Cardiac fibroblast (primary cell): ENCODE data around the gene SLC27A1.
A peak's percentile ranks its signal among the peaks of the same experiment; 100 is the strongest.

ENCODE experiments used
- DNase-seq, 2 donors: peaks; one replicate each; pipeline versions ENCODE4 v3.0.0 to v3.0.0-alpha.2; 2010; ENCODE audit warnings: low read depth in 2 of 2
- H3K4me3 ChIP-seq, 2 donors: replicated peaks in 1 of 2; 1 replicate in 1 of 2; 2 replicates in 1 of 2; pipeline ENCODE4 v1.5.1; 2011; ENCODE audit warnings: low read depth in 2 of 2, low read length in 2 of 2, mild to moderate bottlenecking in 2 of 2, moderate library complexity in 1 of 2
- TF ChIP-seq, protein P1 (sequence below): IDR thresholded peaks from one replicate; pipeline ENCODE4 v1.5.1; 2011; ENCODE audit warnings: low read depth, mild to moderate bottlenecking, low read length, inconsistent platforms

SLC27A1 gene

GRCh38 chr19:17448131-17448967 lies 22.0 kb upstream of the SLC27A1 start, which contains the start of gene TMEM221:
Gene TMEM221, minus strand, starts transcription at chr19:17448668. Its CDS starts 206 bp downstream, at chr19:17448462.
- H3K4me3 ChIP-seq = peak within 1 kb of the TSS; percentile 39 to 43
- DNase-seq = peak; percentile 30
- TF ChIP-seq, protein P1, sequence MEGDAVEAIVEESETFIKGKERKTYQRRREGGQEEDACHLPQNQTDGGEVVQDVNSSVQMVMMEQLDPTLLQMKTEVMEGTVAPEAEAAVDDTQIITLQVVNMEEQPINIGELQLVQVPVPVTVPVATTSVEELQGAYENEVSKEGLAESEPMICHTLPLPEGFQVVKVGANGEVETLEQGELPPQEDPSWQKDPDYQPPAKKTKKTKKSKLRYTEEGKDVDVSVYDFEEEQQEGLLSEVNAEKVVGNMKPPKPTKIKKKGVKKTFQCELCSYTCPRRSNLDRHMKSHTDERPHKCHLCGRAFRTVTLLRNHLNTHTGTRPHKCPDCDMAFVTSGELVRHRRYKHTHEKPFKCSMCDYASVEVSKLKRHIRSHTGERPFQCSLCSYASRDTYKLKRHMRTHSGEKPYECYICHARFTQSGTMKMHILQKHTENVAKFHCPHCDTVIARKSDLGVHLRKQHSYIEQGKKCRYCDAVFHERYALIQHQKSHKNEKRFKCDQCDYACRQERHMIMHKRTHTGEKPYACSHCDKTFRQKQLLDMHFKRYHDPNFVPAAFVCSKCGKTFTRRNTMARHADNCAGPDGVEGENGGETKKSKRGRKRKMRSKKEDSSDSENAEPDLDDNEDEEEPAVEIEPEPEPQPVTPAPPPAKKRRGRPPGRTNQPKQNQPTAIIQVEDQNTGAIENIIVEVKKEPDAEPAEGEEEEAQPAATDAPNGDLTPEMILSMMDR = peak; percentile 45

- TF ChIP-seq, protein P1 = no peak
- no peak overlapping the region for H3K4me3 ChIP-seq
- DNase-seq = no peak
These were observed 19.9 kb upstream of the SLC27A1 start for GRCh38 chr19:17450264-17451075.

- TF ChIP-seq, protein P1 = no peak
- H3K4me3 ChIP-seq = no peak overlapping the region
- no peak for DNase-seq
These were observed 18.5 kb upstream of the SLC27A1 start for GRCh38 chr19:17451820-17452219.

- H3K4me3 ChIP-seq = no peak overlapping the region
- TF ChIP-seq, protein P1 = no peak
- no peak for DNase-seq
These were observed 15.7 kb upstream of the SLC27A1 start for GRCh38 chr19:17454576-17455071.

DNA sequence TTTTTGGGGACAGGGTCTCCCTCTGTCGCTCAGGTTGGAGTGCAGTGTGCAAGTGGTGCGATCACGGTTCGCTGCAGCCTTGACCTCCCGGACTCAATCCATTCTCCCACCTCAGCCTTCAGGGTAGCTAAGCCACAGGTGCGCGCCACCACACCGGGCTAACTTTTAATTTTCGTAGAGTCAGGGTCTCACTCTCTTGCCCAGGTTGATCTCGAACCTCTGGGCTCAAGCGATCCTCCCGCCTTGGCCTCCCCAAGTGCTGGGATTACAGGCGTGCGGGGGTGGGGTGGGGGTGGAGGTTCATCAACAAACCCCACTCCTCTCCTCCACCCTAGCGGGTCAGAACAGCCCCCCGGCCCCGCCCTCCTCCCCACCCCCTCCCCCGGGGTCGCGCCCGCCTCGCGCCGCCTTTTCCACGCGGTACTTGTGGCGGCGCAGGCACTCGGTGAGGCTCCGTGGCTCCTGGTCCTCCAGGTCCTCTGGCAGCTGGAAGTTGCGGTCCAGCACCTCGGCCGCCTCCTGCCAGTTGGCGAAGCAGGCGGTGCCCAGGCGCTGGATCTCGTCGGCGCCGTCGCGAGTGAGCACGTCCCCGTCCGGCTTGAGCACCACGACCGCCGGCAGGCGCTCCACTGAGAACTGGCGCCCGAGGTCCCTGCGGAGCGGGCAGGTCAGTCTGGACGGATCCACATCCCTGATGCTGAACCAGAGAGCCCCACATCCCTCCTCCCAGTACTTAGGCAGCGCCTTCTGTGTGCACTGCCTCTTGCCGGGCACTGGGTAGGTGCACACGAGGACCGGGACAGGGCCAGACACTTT lies 14.8 kb upstream of the SLC27A1 start:
- no peak for DNase-seq
- no peak overlapping the region for H3K4me3 ChIP-seq
- TF ChIP-seq, protein P1 = no peak

- no peak overlapping the region for H3K4me3 ChIP-seq
- no peak for DNase-seq
- TF ChIP-seq, protein P1 = no peak
These were observed 14.2 kb upstream of the SLC27A1 start for GRCh38 chr19:17456127-17456526.
